K562 (cell line): ENCODE measurements around the gene LETM1. TPM values are rescaled to one million over a fixed set of nuclear protein-coding genes. Genes with fewer than 3 reads are reported as not detected.

Source experiments
- BDP1 ChIP-seq: IDR thresholded peaks from 3 replicates; pipeline ENCODE4 v1.6.1; 2011; ENCODE audit not compliant: insufficient read length, insufficient read depth
- CBX3 ChIP-seq, 2 experiments: IDR thresholded peaks; 1 replicate in 1 of 2; 2 replicates in 1 of 2; pipeline ENCODE4 v1.6.1; 2012; ENCODE audit warnings: inconsistent platforms in 2 of 2, low read length in 2 of 2, borderline replicate concordance in 1 of 2, control low read depth in 1 of 2
- CTBP1 ChIP-seq: fragments of 450-650 bp; IDR thresholded peaks from 2 replicates; pipeline ENCODE4 v1.6.1; 2016; ENCODE audit warnings: borderline replicate concordance
- EHMT2 ChIP-seq: fragments of 450-650 bp; IDR thresholded peaks from 2 replicates; pipeline ENCODE4 v1.6.1; 2018; ENCODE audit warnings: antibody characterized with exemption
- HSF4 ChIP-seq: fragments of 250-450 bp; sonication (Bioruptor Pico); IDR thresholded peaks from 2 replicates; pipeline ENCODE4 v2.1.2; 2022; ENCODE audit warnings: mild to moderate bottlenecking, moderate library complexity, borderline replicate concordance
- IRF1 ChIP-seq: sonication (generic); formaldehyde crosslinking; IDR thresholded peaks from 2 replicates; pipeline ENCODE4 v1.8.0; 2022; ENCODE audit warnings: missing genetic modification reagents, mild to moderate bottlenecking, borderline replicate concordance
- IRF9 ChIP-seq: fragments of 450-650 bp; IDR thresholded peaks from 2 replicates; pipeline ENCODE4 v1.6.1; 2016; ENCODE audit warnings: missing biosample characterization, missing genetic modification characterization
- KDM5B ChIP-seq: fragments of 200-600 bp; sonication (generic); IDR thresholded peaks from 2 replicates; pipeline ENCODE4 v1.6.1; 2012; ENCODE audit warnings: low read depth, mild to moderate bottlenecking, moderate library complexity, low read length, control low read depth, inconsistent platforms; ENCODE audit not compliant: insufficient replicate concordance
- PTTG1 ChIP-seq: fragments of 450-650 bp; IDR thresholded peaks from 2 replicates; pipeline ENCODE4 v1.6.1; 2016; ENCODE audit warnings: low read depth, mild to moderate bottlenecking, missing genetic modification characterization, missing compliant biosample characterization
- SMC3 ChIP-seq: conservative IDR thresholded peaks from 2 replicates; pipeline ENCODE4 v1.6.1; 2011; ENCODE audit warnings: low read depth, low read length, improper control_type of control experiment; ENCODE audit not compliant: insufficient read depth
- U2AF2 ChIP-seq: fragments of 200-400 bp; formaldehyde crosslinking; optimal IDR thresholded peaks from 2 replicates; pipeline ENCODE3; 2017; ENCODE audit warnings: low read depth, mild to moderate bottlenecking, low read length
- YY1 ChIP-seq, 3 experiments: IDR thresholded peaks; 2 replicates each; pipeline ENCODE4 v1.6.1; 2011; ENCODE audit warnings: low read length in 2 of 3, mild to moderate bottlenecking in 2 of 3, moderate library complexity in 2 of 3, borderline replicate concordance in 1 of 3, control low read depth in 1 of 3, low read depth in 1 of 3; ENCODE audit not compliant: insufficient read depth in 3 of 3, insufficient replicate concordance in 2 of 3, control insufficient read depth in 1 of 3, insufficient read length in 1 of 3; ENCODE audit errors: extremely low read depth in 1 of 3
- ZFX ChIP-seq: sonication (generic); formaldehyde crosslinking; IDR thresholded peaks from 2 replicates; pipeline ENCODE4 v1.8.0; 2022; ENCODE audit warnings: mild to moderate bottlenecking, missing genetic modification reagents, moderate library complexity
- ZNF318 ChIP-seq, 2 experiments: fragments of 450-650 bp; IDR thresholded peaks; 2 replicates each; pipeline ENCODE4 v1.6.1; 2016; ENCODE audit warnings: mild to moderate bottlenecking in 2 of 2, borderline replicate concordance in 1 of 2, low read depth in 1 of 2, moderate library complexity in 1 of 2
- ZZZ3 ChIP-seq: fragments of 450-650 bp; IDR thresholded peaks from 2 replicates; pipeline ENCODE4 v1.6.1; 2016; ENCODE audit warnings: antibody characterized with exemption, mild to moderate bottlenecking, moderate library complexity
- polyA plus RNA-seq, 8 experiments: library from polyadenylated mRNA; depleted of rRNA in 4 of 8; stranded (reverse) in 5 of 8; unstranded in 3 of 8; fragments of >200 nt; fragmentation: Nextera tagmentation in 2 of 8; fragmentation: Illumina TruSeq in 1 of 8; extraction: Ambion mirVana in 2 of 8; extraction: Trizol in 1 of 8; gene quantifications; 2 replicates each; pipeline versions ENCODE4 v1.2.1 to v1.2.3, GENCODE V29; 2011 to 2014; ENCODE audit warnings: inconsistent platforms in 1 of 8, missing spikeins in 1 of 8
- total RNA-seq, 7 experiments: library from RNA; depleted of rRNA in 6 of 7; stranded (reverse); fragments of >200 nt in 6 of 7; fragmentation: Illumina TruSeq in 2 of 7; extraction: Trizol in 2 of 7; gene quantifications; 2 replicates each; pipeline versions ENCODE4 v1.2.1 to v1.2.3, GENCODE V29; 2011 to 2021; ENCODE audit warnings: low replicate concordance in 1 of 7

The LETM1 gene
- total and polyA plus RNA-seq, 9 of the 15 experiments (the other 6 are each of a cell fraction or from before 2014, with no cell fraction given), result 3.9 to 109 (median 35.0) TPM

- TF ChIP-seq ZNF318 (IDR thresholded peaks at IDR 0.05; ENCODE audit: borderline replicate concordance in 1 of 2, low read depth in 1 of 2), result no peak
- TF ChIP-seq YY1 (IDR thresholded peaks at IDR 0.05; ENCODE audit: borderline replicate concordance in 1 of 3, control insufficient read depth in 1 of 3, extremely low read depth in 1 of 3, insufficient read depth in 3 of 3, insufficient read length in 1 of 3, insufficient replicate concordance in 2 of 3, low read depth in 1 of 3, low read length in 2 of 3), result no peak
- TF ChIP-seq ZZZ3, result no peak
- no peak for TF ChIP-seq PTTG1 (tag)
- TF ChIP-seq CBX3 (IDR thresholded peaks at IDR 0.05; ENCODE audit: borderline replicate concordance in 1 of 2, low read length in 2 of 2), result no peak
- no peak for TF ChIP-seq SMC3
- TF ChIP-seq IRF1 (CRISPR knock-in tag), result no peak
- no peak for TF ChIP-seq EHMT2
- TF ChIP-seq HSF4 (CRISPR knock-in tag), result no peak
- TF ChIP-seq IRF9, result no peak
- peak; percentile 15; the same call in 1 of the 2 replicates for TF ChIP-seq ZFX
- TF ChIP-seq KDM5B, result no peak
- no peak for TF ChIP-seq U2AF2
- no peak for TF ChIP-seq BDP1
- TF ChIP-seq CTBP1, result peak; percentile 35
Observed at GRCh38 chr4:1793940-1794808, 61.8 kb downstream of the LETM1 start (continued).
